Muscle layer of colon (tissue), 2 donors: ENCODE measurements around the gene ATXN2.
"Not testable (repeated sequence)": the region's sequence is repeated elsewhere in the genome, so short reads cannot be mapped to it uniquely, and the experiment has no call there.

Experiments
- H3K27ac ChIP-seq: one replicate; pipeline ENCODE4 v1.7.0; 2013; ENCODE audit warnings: low read depth, mild to moderate bottlenecking, low read length, moderate library complexity
- H3K27me3 ChIP-seq, 2 donors: one replicate each; pipeline ENCODE4 v1.7.0; 2013; ENCODE audit warnings: low read length in 2 of 2, mild to moderate bottlenecking in 2 of 2; ENCODE audit not compliant: insufficient read depth in 2 of 2, control insufficient read depth in 1 of 2
- H3K36me3 ChIP-seq: one replicate; pipeline ENCODE4 v1.7.0; 2013; ENCODE audit warnings: mild to moderate bottlenecking, low read length; ENCODE audit not compliant: insufficient read depth
- H3K4me1 ChIP-seq: one replicate; pipeline ENCODE4 v1.7.0; 2013; ENCODE audit warnings: mild to moderate bottlenecking, low read length; ENCODE audit not compliant: insufficient read depth
- H3K4me3 ChIP-seq, 2 donors: one replicate each; pipeline ENCODE4 v1.7.0; 2013; ENCODE audit warnings: low read length in 2 of 2, low read depth in 1 of 2, mild to moderate bottlenecking in 1 of 2, moderate library complexity in 1 of 2
- H3K9ac ChIP-seq: one replicate; pipeline ENCODE4 v1.7.0; 2013; ENCODE audit warnings: low read length
- H3K9me3 ChIP-seq: one replicate; pipeline ENCODE4 v1.7.0; 2013; ENCODE audit warnings: mild to moderate bottlenecking, low read length
- donor health status: abdominal sarcoma.
- donor health status: Adenocarcinoma of cecum.

Gene ATXN2

GRCh38 chr12:111488271-111488670, 110.8 kb downstream of the ATXN2 start:
- Histone ChIP-seq H3K4me1 (no peaks in the 10 kb centered on the region), H3K9me3 (no peaks in the 10 kb centered on the region), H3K27ac (no peak overlapping the region), H3K9ac (no peak overlapping the region), H3K4me3 (no peak overlapping the region), H3K27me3 (no peaks in the 10 kb centered on the region), H3K36me3 (peaks cover 48% of the 10 kb centered on the region)

- Histone ChIP-seq H3K27me3 (no peaks in the 10 kb centered on the region), H3K4me3 (no peak overlapping the region), H3K9ac (no peak overlapping the region), H3K4me1 (no peaks in the 10 kb centered on the region), H3K36me3 (peaks cover 57% of the 10 kb centered on the region), H3K9me3 (no peaks in the 10 kb centered on the region), H3K27ac (no peak overlapping the region)
Observed at GRCh38 chr12:111482462-111482861, 116.7 kb downstream of the ATXN2 start.

GRCh38 chr12:111471236-111471635, 127.9 kb downstream of the ATXN2 start:
- Histone ChIP-seq H3K9ac (no peak overlapping the region), H3K27ac (no peak overlapping the region), H3K4me1 (no peaks in the 10 kb centered on the region), H3K27me3 (no peaks in the 10 kb centered on the region), H3K36me3 (peaks cover 36% of the 10 kb centered on the region), H3K9me3 (no peaks in the 10 kb centered on the region), H3K4me3 (no peak overlapping the region)

- H3K36me3 ChIP-seq = peaks cover 32% of the 10 kb centered on the region
- no peak overlapping the region for H3K4me3 ChIP-seq
- no peaks in the 10 kb centered on the region for H3K27me3 ChIP-seq
- H3K4me1 ChIP-seq = no peaks in the 10 kb centered on the region
- H3K9ac ChIP-seq = no peak overlapping the region
- H3K9me3 ChIP-seq = no peaks in the 10 kb centered on the region
- H3K27ac ChIP-seq = no peak overlapping the region
Observed at GRCh38 chr12:111469401-111469800, 129.7 kb downstream of the ATXN2 start.

- H3K27ac ChIP-seq = no peak overlapping the region
Observed at GRCh38 chr12:111467857-111468241, 131.3 kb downstream of the ATXN2 start.

GRCh38 chr12:111467092-111467856, 131.8 kb downstream of the ATXN2 start:
- peaks cover 23% of the 10 kb centered on the region for H3K36me3 ChIP-seq
- no peaks in the 10 kb centered on the region for H3K27me3 ChIP-seq
- H3K9me3 ChIP-seq = no peaks in the 10 kb centered on the region
- no peak overlapping the region for H3K27ac ChIP-seq
- H3K9ac ChIP-seq = no peak overlapping the region
- no peaks in the 10 kb centered on the region for H3K4me1 ChIP-seq
- H3K4me3 ChIP-seq = no peak overlapping the region

More at GRCh38 chr12:111467857-111468241, 131.3 kb downstream of the ATXN2 start:
- H3K9me3 ChIP-seq = no peaks in the 10 kb centered on the region
- H3K4me1 ChIP-seq = no peaks in the 10 kb centered on the region
- H3K27me3 ChIP-seq = no peaks in the 10 kb centered on the region
- no peak overlapping the region for H3K4me3 ChIP-seq
- H3K9ac ChIP-seq = no peak overlapping the region
- peaks cover 23% of the 10 kb centered on the region for H3K36me3 ChIP-seq

GRCh38 chr12:111462210-111462769, 136.8 kb downstream of the ATXN2 start:
- Histone ChIP-seq H3K27ac (no peak overlapping the region), H3K36me3 (peaks cover 4% of the 10 kb centered on the region), H3K4me3 (no peak overlapping the region), H3K9me3 (no peaks in the 10 kb centered on the region), H3K9ac (no peak overlapping the region), H3K4me1 (peaks cover 5% of the 10 kb centered on the region), H3K27me3 (no peaks in the 10 kb centered on the region)

GRCh38 chr12:111460111-111460510, 139.0 kb downstream of the ATXN2 start:
- not testable (repeated sequence) for H3K27me3 ChIP-seq, H3K27ac ChIP-seq, H3K9me3 ChIP-seq, H3K4me1 ChIP-seq, H3K9ac ChIP-seq, H3K4me3 ChIP-seq
- peaks cover 23% of the 10 kb centered on the region for H3K36me3 ChIP-seq

- Histone ChIP-seq H3K9me3 (no peaks in the 10 kb centered on the region), H3K9ac (no peak overlapping the region), H3K27ac (no peak overlapping the region), H3K36me3 (peaks cover 37% of the 10 kb centered on the region), H3K4me3 (no peak overlapping the region), H3K4me1 (peaks cover 5% of the 10 kb centered on the region), H3K27me3 (no peaks in the 10 kb centered on the region)
Observed at GRCh38 chr12:111458546-111459172, 140.5 kb downstream of the ATXN2 start.

GRCh38 chr12:111457577-111457976, 141.5 kb downstream of the ATXN2 start:
- H3K36me3 ChIP-seq = peaks cover 45% of the 10 kb centered on the region
- no peak overlapping the region for H3K9ac ChIP-seq
- peaks cover 5% of the 10 kb centered on the region for H3K4me1 ChIP-seq
- H3K27me3 ChIP-seq = no peaks in the 10 kb centered on the region
- H3K4me3 ChIP-seq = no peak overlapping the region
- no peaks in the 10 kb centered on the region for H3K9me3 ChIP-seq
- H3K27ac ChIP-seq = no peak overlapping the region

- Histone ChIP-seq H3K9ac (no peak overlapping the region), H3K4me1 (peaks cover 5% of the 10 kb centered on the region), H3K27me3 (no peaks in the 10 kb centered on the region), H3K4me3 (no peak overlapping the region), H3K9me3 (no peaks in the 10 kb centered on the region), H3K36me3 (peaks cover 45% of the 10 kb centered on the region), H3K27ac (no peak overlapping the region)
Observed at GRCh38 chr12:111457071-111457470, 142.0 kb downstream of the ATXN2 start.
